SK-N-SH (cell line): ENCODE results near the gene NEU4.

Experiments
- RFX5 ChIP-seq: IDR thresholded peaks from 2 replicates; pipeline ENCODE4 v1.6.1; 2012; ENCODE audit warnings: mild to moderate bottlenecking, improper control_type of control experiment, low read length
- TF ChIP-seq, protein P1 (sequence below): fragments of 150-350 bp; IDR thresholded peaks from 2 replicates; pipeline ENCODE4 v1.6.1; 2017; ENCODE audit warnings: antibody characterized with exemption, low read length, low read depth, borderline replicate concordance
- TF ChIP-seq, protein P2 (sequence below): fragments of 200-600 bp; sonication (generic); IDR thresholded peaks from 2 replicates; pipeline ENCODE4 v1.6.1; 2017; ENCODE audit warnings: antibody characterized with exemption, mild to moderate bottlenecking, moderate library complexity
- TF ChIP-seq, protein P3 (sequence below): fragments of 150-350 bp; IDR thresholded peaks from 2 replicates; pipeline ENCODE4 v1.6.1; 2016; ENCODE audit warnings: mild to moderate bottlenecking, low read depth, low read length

DNA sequence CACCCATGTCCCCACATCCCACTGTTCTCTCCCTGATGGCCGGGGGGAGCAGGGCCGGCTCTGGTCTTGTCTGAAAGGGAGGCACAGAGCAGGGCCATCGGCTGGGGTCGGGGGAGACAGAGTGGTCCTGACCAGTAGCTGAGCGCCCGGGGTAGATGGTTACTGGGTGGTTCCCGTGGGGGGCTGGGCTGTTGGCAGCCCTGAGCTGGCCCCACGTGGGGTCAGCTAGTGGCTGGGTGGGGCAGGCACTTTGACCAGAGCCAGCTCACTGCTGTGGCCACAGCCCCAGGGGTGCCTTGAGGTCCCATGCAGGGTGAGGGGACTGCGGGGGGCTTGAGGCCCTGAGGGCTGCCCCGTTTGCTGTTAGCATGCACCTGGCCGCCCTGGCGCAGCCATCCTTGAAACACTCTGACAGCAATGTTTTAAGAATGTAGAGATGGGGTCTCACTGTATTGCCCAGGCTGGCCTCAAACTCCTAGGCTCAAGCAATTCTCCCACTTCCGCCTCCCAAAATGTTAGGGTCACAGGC is 12.3 kb upstream of the NEU4 start:
- no peak for TF ChIP-seq RFX5
- TF ChIP-seq, protein P1, sequence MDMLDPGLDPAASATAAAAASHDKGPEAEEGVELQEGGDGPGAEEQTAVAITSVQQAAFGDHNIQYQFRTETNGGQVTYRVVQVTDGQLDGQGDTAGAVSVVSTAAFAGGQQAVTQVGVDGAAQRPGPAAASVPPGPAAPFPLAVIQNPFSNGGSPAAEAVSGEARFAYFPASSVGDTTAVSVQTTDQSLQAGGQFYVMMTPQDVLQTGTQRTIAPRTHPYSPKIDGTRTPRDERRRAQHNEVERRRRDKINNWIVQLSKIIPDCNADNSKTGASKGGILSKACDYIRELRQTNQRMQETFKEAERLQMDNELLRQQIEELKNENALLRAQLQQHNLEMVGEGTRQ = no peak
- TF ChIP-seq, protein P2, sequence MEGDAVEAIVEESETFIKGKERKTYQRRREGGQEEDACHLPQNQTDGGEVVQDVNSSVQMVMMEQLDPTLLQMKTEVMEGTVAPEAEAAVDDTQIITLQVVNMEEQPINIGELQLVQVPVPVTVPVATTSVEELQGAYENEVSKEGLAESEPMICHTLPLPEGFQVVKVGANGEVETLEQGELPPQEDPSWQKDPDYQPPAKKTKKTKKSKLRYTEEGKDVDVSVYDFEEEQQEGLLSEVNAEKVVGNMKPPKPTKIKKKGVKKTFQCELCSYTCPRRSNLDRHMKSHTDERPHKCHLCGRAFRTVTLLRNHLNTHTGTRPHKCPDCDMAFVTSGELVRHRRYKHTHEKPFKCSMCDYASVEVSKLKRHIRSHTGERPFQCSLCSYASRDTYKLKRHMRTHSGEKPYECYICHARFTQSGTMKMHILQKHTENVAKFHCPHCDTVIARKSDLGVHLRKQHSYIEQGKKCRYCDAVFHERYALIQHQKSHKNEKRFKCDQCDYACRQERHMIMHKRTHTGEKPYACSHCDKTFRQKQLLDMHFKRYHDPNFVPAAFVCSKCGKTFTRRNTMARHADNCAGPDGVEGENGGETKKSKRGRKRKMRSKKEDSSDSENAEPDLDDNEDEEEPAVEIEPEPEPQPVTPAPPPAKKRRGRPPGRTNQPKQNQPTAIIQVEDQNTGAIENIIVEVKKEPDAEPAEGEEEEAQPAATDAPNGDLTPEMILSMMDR = no peak
- TF ChIP-seq, protein P3, sequence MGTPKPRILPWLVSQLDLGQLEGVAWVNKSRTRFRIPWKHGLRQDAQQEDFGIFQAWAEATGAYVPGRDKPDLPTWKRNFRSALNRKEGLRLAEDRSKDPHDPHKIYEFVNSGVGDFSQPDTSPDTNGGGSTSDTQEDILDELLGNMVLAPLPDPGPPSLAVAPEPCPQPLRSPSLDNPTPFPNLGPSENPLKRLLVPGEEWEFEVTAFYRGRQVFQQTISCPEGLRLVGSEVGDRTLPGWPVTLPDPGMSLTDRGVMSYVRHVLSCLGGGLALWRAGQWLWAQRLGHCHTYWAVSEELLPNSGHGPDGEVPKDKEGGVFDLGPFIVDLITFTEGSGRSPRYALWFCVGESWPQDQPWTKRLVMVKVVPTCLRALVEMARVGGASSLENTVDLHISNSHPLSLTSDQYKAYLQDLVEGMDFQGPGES = no peak
